Smooth muscle cell (in vitro differentiated cells): ENCODE results near the gene RNASEH2A. TPM values are rescaled to one million over a fixed set of nuclear protein-coding genes. Genes with fewer than 3 reads are reported as not detected.
A peak's percentile ranks its signal among the peaks of the same experiment; 100 is the strongest.

ENCODE experiments used
- DNase-seq: peaks from one replicate; lab custom pipeline; 2025; ENCODE audit not compliant: unreplicated experiment; lab: John Stamatoyannopoulos, UW
- H2AFZ ChIP-seq: fragments of 200-600 bp; sonication (generic); 2 replicates; pipeline ENCODE4 v1.6.0; 2016; ENCODE audit warnings: antibody characterized with exemption, low read depth, mild to moderate bottlenecking
- H3F3A ChIP-seq: fragments of 200-600 bp; sonication (generic); 2 replicates; pipeline ENCODE4 v1.6.0; 2017; ENCODE audit warnings: antibody characterized with exemption, low read depth
- H3K27ac ChIP-seq: fragments of 200-600 bp; sonication (generic); 2 replicates; pipeline ENCODE4 v1.5.1; 2016; ENCODE audit warnings: low read depth, mild to moderate bottlenecking
- H3K27me3 ChIP-seq: fragments of 200-600 bp; sonication (generic); 2 replicates; pipeline ENCODE4 v1.6.1; 2016; ENCODE audit warnings: low read depth, mild to moderate bottlenecking
- H3K36me3 ChIP-seq: fragments of 200-600 bp; sonication (generic); 2 replicates; pipeline ENCODE4 v1.5.1; 2016; ENCODE audit warnings: low read depth
- H3K4me1 ChIP-seq: fragments of 200-600 bp; sonication (generic); 2 replicates; pipeline ENCODE4 v1.5.1; 2016; ENCODE audit warnings: low read depth
- H3K4me2 ChIP-seq: fragments of 200-600 bp; sonication (generic); 2 replicates; pipeline ENCODE4 v1.6.0; 2016; ENCODE audit warnings: mild to moderate bottlenecking
- H3K4me3 ChIP-seq: fragments of 200-600 bp; sonication (generic); 2 replicates; pipeline ENCODE4 v1.5.1; 2016; ENCODE audit warnings: mild to moderate bottlenecking
- H3K79me2 ChIP-seq: fragments of 200-600 bp; sonication (generic); 2 replicates; pipeline ENCODE4 v1.6.0; 2016; ENCODE audit warnings: low read depth, mild to moderate bottlenecking
- H3K9ac ChIP-seq: fragments of 200-600 bp; sonication (generic); 2 replicates; pipeline ENCODE4 v1.6.0; 2016; ENCODE audit warnings: low read depth
- H3K9me3 ChIP-seq: fragments of 200-600 bp; sonication (generic); replicated peaks from 2 replicates; pipeline ENCODE4 v1.5.1; 2016; ENCODE audit warnings: low read depth
- H4K20me1 ChIP-seq: fragments of 200-600 bp; sonication (generic); 2 replicates; pipeline ENCODE4 v1.6.0; 2016; ENCODE audit warnings: low read depth
- CTCF ChIP-seq: fragments of 200-600 bp; sonication (generic); IDR thresholded peaks from 2 replicates; pipeline ENCODE4 v1.5.1; 2017; ENCODE audit warnings: borderline replicate concordance, mild to moderate bottlenecking, antibody characterized with exemption; ENCODE audit not compliant: insufficient read depth, poor library complexity, severe bottlenecking
- WGBS: methylation state at CpG from one replicate; pipeline ENCODE4 v1.1.7; 2016; ENCODE audit warnings: low lambda C conversion rate; 5-methylcytosine and 5-hydroxymethylcytosine counted together
- polyA plus RNA-seq: library from polyadenylated mRNA; unstranded; fragments of >200 nt; fragmentation: Nextera tagmentation; extraction: Ambion mirVana; gene quantifications from 2 replicates; pipeline ENCODE4 v1.2.1, GENCODE V29; 2016
- total RNA-seq: library from RNA; depleted of rRNA; stranded (reverse); fragments of >200 nt; gene quantifications from 2 replicates; pipeline ENCODE4 v1.2.3, GENCODE V29; 2014

The RNASEH2A gene
- total and polyA plus RNA-seq, 2 experiments from 2014 or later = 15.7 to 34.9 TPM

DNA sequence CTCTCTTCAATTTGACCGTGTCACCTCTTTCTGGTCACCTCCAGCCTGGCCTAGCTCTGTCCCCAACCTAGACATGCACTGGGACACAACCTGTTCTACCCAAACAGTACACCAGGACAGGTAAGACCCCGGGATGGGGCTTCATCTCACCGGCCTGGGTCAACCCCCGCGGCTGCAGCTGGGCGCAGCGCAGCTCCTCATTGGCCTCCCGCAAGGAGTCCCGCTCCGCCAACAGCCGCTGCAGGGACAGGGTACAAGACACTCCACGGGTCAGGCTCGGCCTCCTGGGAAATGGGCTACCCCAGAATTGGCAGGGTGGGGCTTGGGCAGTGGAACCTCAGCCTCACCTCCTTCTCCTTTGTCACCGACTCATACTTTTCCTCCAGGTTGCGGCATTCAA is 38.7 kb upstream of the RNASEH2A start:
- Histone ChIP-seq H3F3A (no peaks in the 10 kb centered on the region), H3K27ac (no peak overlapping the region), H3K9me3 (no peaks in the 10 kb centered on the region), H3K9ac (no peak overlapping the region), H3K79me2 (no peaks in the 10 kb centered on the region), H2AFZ (no peak overlapping the region), H3K36me3 (no peaks in the 10 kb centered on the region), H4K20me1 (no peaks in the 10 kb centered on the region), H3K4me1 (peaks cover 6% of the 10 kb centered on the region), H3K4me3 (no peak overlapping the region), H3K27me3 (no peaks in the 10 kb centered on the region), H3K4me2 (no peak overlapping the region)
- no peak for TF ChIP-seq CTCF
- 96% methylated on average over 15 of the region's 15 CpGs for WGBS
- no peak for DNase-seq

DNA sequence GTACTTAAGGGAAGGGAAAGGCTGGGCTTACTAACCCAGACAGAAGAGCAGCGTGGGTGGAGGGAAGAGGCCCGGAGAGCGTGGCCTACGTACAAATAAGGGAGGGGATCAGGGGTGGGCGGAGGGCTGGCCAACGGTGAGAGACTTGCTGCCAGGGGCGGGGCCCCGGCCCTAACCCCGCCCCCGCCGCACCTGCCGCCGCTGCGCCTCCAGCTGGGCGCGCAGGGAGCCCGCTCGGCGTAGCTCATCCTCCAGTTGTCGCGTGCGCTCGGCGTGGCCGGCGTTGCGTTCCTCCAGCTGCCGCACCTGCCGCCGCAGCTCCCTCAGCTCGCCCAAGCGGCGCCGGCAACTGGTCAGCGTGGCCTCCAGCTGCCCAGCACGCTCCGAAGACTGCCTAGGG is 36.7 kb upstream of the RNASEH2A start:
- Histone ChIP-seq H3K79me2 (no peaks in the 10 kb centered on the region), H3F3A (peaks cover 13% of the 10 kb centered on the region), H3K9ac (no peak overlapping the region), H3K27me3 (no peaks in the 10 kb centered on the region), H3K4me2 (peak overlapping the region; percentile 12), H2AFZ (no peak overlapping the region), H3K9me3 (no peaks in the 10 kb centered on the region), H3K4me3 (no peak overlapping the region), H3K4me1 (peaks cover 7% of the 10 kb centered on the region), H3K36me3 (no peaks in the 10 kb centered on the region), H4K20me1 (no peaks in the 10 kb centered on the region), H3K27ac (no peak overlapping the region)
- DNase-seq = no peak
- 44% methylated on average over 13 of the region's 37 CpGs for WGBS
- no peak for TF ChIP-seq CTCF

DNA sequence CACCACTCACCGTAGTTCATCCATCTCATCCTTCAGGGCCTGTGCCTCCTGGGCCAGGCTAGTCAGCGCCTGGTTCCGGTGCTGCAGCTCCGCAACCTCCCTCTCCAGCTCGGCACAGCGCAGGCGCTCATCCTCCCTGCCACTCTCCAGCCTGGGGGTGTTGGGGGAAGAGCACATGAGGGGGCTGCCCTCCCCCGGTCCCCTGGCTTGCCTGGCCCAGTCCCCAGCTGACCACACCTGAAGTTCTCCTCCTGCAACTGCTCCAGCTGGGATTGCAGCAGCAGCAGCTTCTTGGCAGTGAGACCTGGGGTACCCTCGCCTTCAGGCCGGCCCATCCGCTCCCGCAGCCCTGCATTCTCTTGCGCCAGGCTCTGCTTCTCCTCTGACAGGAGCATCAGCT is 35.5 kb upstream of the RNASEH2A start:
- H3K27me3 ChIP-seq = no peaks in the 10 kb centered on the region

More for the DNA sequence above, 35.5 kb upstream of the RNASEH2A start:
- Histone ChIP-seq H3K9me3 (no peaks in the 10 kb centered on the region), H4K20me1 (no peaks in the 10 kb centered on the region), H3K4me1 (peaks cover 12% of the 10 kb centered on the region), H3K9ac (no peak overlapping the region), H2AFZ (no peak overlapping the region), H3K4me2 (no peak overlapping the region), H3K36me3 (no peaks in the 10 kb centered on the region), H3K27ac (no peak overlapping the region), H3F3A (peaks cover 15% of the 10 kb centered on the region), H3K79me2 (no peaks in the 10 kb centered on the region), H3K4me3 (no peak overlapping the region)
- WGBS = 98% methylated on average over 13 of the region's 13 CpGs
- no peak for DNase-seq
- no peak for TF ChIP-seq CTCF
